H9 (cell line): ENCODE results near the gene REXO2. TPM values are rescaled to one million over a fixed set of nuclear protein-coding genes. Genes with fewer than 3 reads are reported as not detected.

Experiments
- DNase-seq: peaks from one replicate; pipeline ENCODE4 v3.0.0-alpha.2; 2017
- H2AFZ ChIP-seq: one replicate; pipeline ENCODE4 v1.6.1; 2013; ENCODE audit warnings: mild to moderate bottlenecking, low read length, control low read depth, moderate library complexity
- H2AK5ac ChIP-seq: 2 replicates; pipeline ENCODE4 v1.6.1; 2013; ENCODE audit warnings: low read length, control low read depth, mixed read lengths; ENCODE audit not compliant: insufficient read length
- H2BK120ac ChIP-seq: one replicate; pipeline ENCODE4 v1.6.1; 2013; ENCODE audit warnings: low read depth, mild to moderate bottlenecking, low read length, control low read depth, inconsistent platforms; ENCODE audit not compliant: poor library complexity, severe bottlenecking
- H2BK12ac ChIP-seq: 2 replicates; pipeline ENCODE4 v1.6.1; 2013; ENCODE audit warnings: low read length, control low read depth, mixed read lengths, low read depth; ENCODE audit not compliant: insufficient read length
- H2BK15ac ChIP-seq: 2 replicates; pipeline ENCODE4 v1.6.1; 2013; ENCODE audit warnings: low read depth, low read length, control low read depth
- H2BK20ac ChIP-seq: one replicate; pipeline ENCODE4 v1.6.1; 2013; ENCODE audit warnings: low read depth, mild to moderate bottlenecking, low read length, control low read depth, inconsistent platforms; ENCODE audit not compliant: poor library complexity, severe bottlenecking
- H2BK5ac ChIP-seq: 2 replicates; pipeline ENCODE4 v1.6.1; 2013; ENCODE audit warnings: low read length, control low read depth, mixed read lengths; ENCODE audit not compliant: insufficient read length
- H3K14ac ChIP-seq: 2 replicates; pipeline ENCODE4 v1.6.1; 2013; ENCODE audit warnings: low read length, control low read depth; ENCODE audit not compliant: insufficient read depth
- H3K18ac ChIP-seq: 2 replicates; pipeline ENCODE4 v1.6.1; 2013; ENCODE audit warnings: low read depth, mild to moderate bottlenecking, mixed read lengths, low read length, control low read depth; ENCODE audit not compliant: insufficient read length
- H3K23ac ChIP-seq: 2 replicates; pipeline ENCODE4 v1.6.1; 2013; ENCODE audit warnings: low read length, control low read depth, mixed read lengths, low read depth; ENCODE audit not compliant: insufficient read length
- H3K23me2 ChIP-seq: 2 replicates; pipeline ENCODE4 v1.6.1; 2013; ENCODE audit warnings: low read depth, mild to moderate bottlenecking, mixed read lengths, low read length, control low read depth; ENCODE audit not compliant: insufficient read length, poor library complexity, severe bottlenecking
- H3K27ac ChIP-seq: 2 replicates; pipeline ENCODE4 v1.5.1; 2013; ENCODE audit warnings: low read length, control low read depth, mixed read lengths, low read depth; ENCODE audit not compliant: insufficient read length
- H3K27me3 ChIP-seq: 2 replicates; pipeline ENCODE4 v1.6.1; 2013; ENCODE audit warnings: low read length, control low read depth, inconsistent platforms; ENCODE audit not compliant: insufficient read depth
- H3K4ac ChIP-seq: 2 replicates; pipeline ENCODE4 v1.6.1; 2013; ENCODE audit warnings: low read depth, mild to moderate bottlenecking, control low read depth, inconsistent platforms, low read length, moderate library complexity
- H3K4me1 ChIP-seq: 2 replicates; pipeline ENCODE4 v1.6.1; 2013; ENCODE audit warnings: low read length, control low read depth, inconsistent platforms; ENCODE audit not compliant: insufficient read depth
- H3K4me2 ChIP-seq: 2 replicates; pipeline ENCODE4 v1.6.1; 2013; ENCODE audit warnings: low read length, control low read depth, mixed read lengths; ENCODE audit not compliant: insufficient read length, insufficient read depth
- H3K56ac ChIP-seq: 2 replicates; pipeline ENCODE4 v1.6.1; 2013; ENCODE audit warnings: low read depth, mild to moderate bottlenecking, mixed read lengths, low read length, control low read depth; ENCODE audit not compliant: insufficient read length
- H3K79me1 ChIP-seq: 2 replicates; pipeline ENCODE4 v1.6.1; 2013; ENCODE audit warnings: low read depth, mild to moderate bottlenecking, moderate library complexity, low read length, control low read depth, inconsistent platforms; ENCODE audit not compliant: insufficient read depth, poor library complexity, severe bottlenecking
- H3K79me2 ChIP-seq: 2 replicates; pipeline ENCODE4 v1.6.1; 2013; ENCODE audit warnings: low read length, control low read depth, inconsistent platforms; ENCODE audit not compliant: insufficient read depth
- H3K9ac ChIP-seq: 2 replicates; pipeline ENCODE4 v1.6.1; 2013; ENCODE audit warnings: low read length, control low read depth, mixed read lengths; ENCODE audit not compliant: insufficient read length; ENCODE audit errors: extremely low read depth
- H3K9me3 ChIP-seq: one replicate; pipeline ENCODE4 v1.6.1; 2013; ENCODE audit warnings: low read depth, low read length, inconsistent platforms; ENCODE audit not compliant: control insufficient read depth
- H3T11ph ChIP-seq: one replicate; pipeline ENCODE4 v1.6.1; 2013; ENCODE audit warnings: mild to moderate bottlenecking, low read length, control low read depth, inconsistent platforms
- H4K20me1 ChIP-seq: one replicate; pipeline ENCODE4 v1.6.1; 2013; ENCODE audit not compliant: control insufficient read depth, insufficient read length, insufficient read depth
- H4K5ac ChIP-seq: 2 replicates; pipeline ENCODE4 v1.6.1; 2013; ENCODE audit warnings: low read depth, mild to moderate bottlenecking, mixed read lengths, low read length, control low read depth; ENCODE audit not compliant: insufficient read length
- H4K8ac ChIP-seq: replicated peaks from 2 replicates; pipeline ENCODE4 v1.6.1; 2013; ENCODE audit warnings: low read length, control low read depth, mixed read lengths, low read depth; ENCODE audit not compliant: insufficient read length
- H4K91ac ChIP-seq: 2 replicates; pipeline ENCODE4 v1.6.1; 2013; ENCODE audit warnings: low read depth, mild to moderate bottlenecking, moderate library complexity, mixed read lengths, low read length, control low read depth; ENCODE audit not compliant: insufficient read length
- H3K27ac Mint-ChIP-seq, 3 experiments: 2 replicates in 2 of 3; 3 replicates in 1 of 3; pipeline ENCODE4 v1.8.0; 2020 to 2021; ENCODE audit warnings: mixed read lengths in 3 of 3, mild to moderate bottlenecking in 1 of 3, moderate library complexity in 1 of 3
- H3K27me3 Mint-ChIP-seq: 2 replicates; pipeline ENCODE4 v1.8.0; 2021; ENCODE audit warnings: low read depth, mild to moderate bottlenecking, moderate library complexity, mixed read lengths
- H3K36me3 Mint-ChIP-seq, 3 experiments: 2 replicates in 2 of 3; 3 replicates in 1 of 3; pipeline ENCODE4 v1.8.0; 2020 to 2021; ENCODE audit warnings: low read depth in 3 of 3, mixed read lengths in 3 of 3; ENCODE audit not compliant: insufficient read depth in 1 of 3
- H3K4me1 Mint-ChIP-seq, 2 experiments: 2 replicates each; pipeline ENCODE4 v1.8.0; 2020; ENCODE audit warnings: mixed read lengths in 2 of 2
- H3K4me3 Mint-ChIP-seq, 2 experiments: 2 replicates in 1 of 2; 3 replicates in 1 of 2; pipeline ENCODE4 v1.8.0; 2020 to 2021; ENCODE audit warnings: mild to moderate bottlenecking in 2 of 2, mixed read lengths in 2 of 2, moderate library complexity in 1 of 2
- H3K9me3 Mint-ChIP-seq, 2 experiments: 2 replicates in 1 of 2; 3 replicates in 1 of 2; pipeline ENCODE4 v1.8.0; 2020; ENCODE audit warnings: mild to moderate bottlenecking in 2 of 2, mixed read lengths in 2 of 2, moderate library complexity in 1 of 2
- CTCF ChIP-seq: fragments of 200-600 bp; sonication (generic); conservative IDR thresholded peaks from 3 replicates; pipeline ENCODE4 v1.8.0; 2021; ENCODE audit warnings: antibody characterized with exemption, mild to moderate bottlenecking
- WGBS: extraction: QIAGEN DNeasy Blood & Tissue Kit; methylation state at CpG from one replicate; pipeline ENCODE4 v1.1.7; 2013; ENCODE audit warnings: missing lambda C conversion rate, low lambda C conversion rate, mixed read lengths; ENCODE audit not compliant: insufficient read length; ENCODE audit errors: extremely low coverage; 5-methylcytosine and 5-hydroxymethylcytosine counted together
- total RNA-seq: library from RNA; stranded (reverse); gene quantifications from 2 replicates; pipeline ENCODE4 v1.2.1, GENCODE V29; 2021

Gene REXO2
- total RNA-seq, 1 experiment from 2014 or later, result 92.8 TPM

GRCh38 chr11:114496915-114497314 lies 57.6 kb downstream of the REXO2 start:
- no CpG with 5 or more reads among the region's 3 CpGs for WGBS
- Histone ChIP-seq H3K4me1 (no peaks in the 10 kb centered on the region), H2AK5ac (no peak overlapping the region), H2BK20ac (no peak overlapping the region), H3T11ph (no peak overlapping the region), H3K9ac (no peak overlapping the region), H3K79me2 (no peaks in the 10 kb centered on the region), H3K56ac (no peak overlapping the region), H4K91ac (no peak overlapping the region), H3K4me2 (no peak overlapping the region), H2AFZ (no peak overlapping the region), H2BK5ac (no peak overlapping the region), H4K8ac (no peak overlapping the region), H3K23me2 (no peaks in the 10 kb centered on the region), H2BK12ac (no peak overlapping the region), H3K27ac (no peak overlapping the region), H3K14ac (no peak overlapping the region), H3K18ac (no peak overlapping the region), H4K20me1 (no peaks in the 10 kb centered on the region), H2BK120ac (no peak overlapping the region), H3K79me1 (no peaks in the 10 kb centered on the region), H4K5ac (no peak overlapping the region), H3K23ac (no peak overlapping the region), H3K27me3 (no peaks in the 10 kb centered on the region), H2BK15ac (no peak overlapping the region), H3K9me3 (no peaks in the 10 kb centered on the region), H3K4ac (no peak overlapping the region)
- no peak; the same call in 2 of the 3 replicates for TF ChIP-seq CTCF
- Mint-ChIP-seq H3K36me3 (peaks cover 0 to under 1% (median 0%) of the 10 kb centered on the region in 3 experiments; a peak in 1 of 7 replicates), H3K27me3 (no peaks in the 10 kb centered on the region), H3K4me3 (no peak overlapping the region), H3K4me1 (no peaks in the 10 kb centered on the region), H3K9me3 (peaks cover under 1% of the 10 kb centered on the region in 2 experiments; a peak in 2 of 5 replicates), H3K27ac (no peak overlapping the region)
- DNase-seq, result no peak
